OCI-LY1 (cell line): ENCODE data around the gene DDX49.

ENCODE experiments used
- EZH2 ChIP-seq: fragments of 200-600 bp; sonication (generic), shearing (Covaris generic); IDR thresholded peaks from 2 replicates; pipeline ENCODE4 v1.8.0; 2017; ENCODE audit warnings: borderline replicate concordance, mixed run types, mild to moderate bottlenecking, antibody characterized with exemption, low read length, moderate library complexity, mixed read lengths
- TF ChIP-seq, protein P1 (sequence below): fragments of 200-600 bp; sonication (generic), shearing (Covaris generic); IDR thresholded peaks from 2 replicates; pipeline ENCODE4 v1.5.1; 2017; ENCODE audit warnings: mild to moderate bottlenecking, antibody characterized with exemption, low read length, moderate library complexity, mixed read lengths

DNA sequence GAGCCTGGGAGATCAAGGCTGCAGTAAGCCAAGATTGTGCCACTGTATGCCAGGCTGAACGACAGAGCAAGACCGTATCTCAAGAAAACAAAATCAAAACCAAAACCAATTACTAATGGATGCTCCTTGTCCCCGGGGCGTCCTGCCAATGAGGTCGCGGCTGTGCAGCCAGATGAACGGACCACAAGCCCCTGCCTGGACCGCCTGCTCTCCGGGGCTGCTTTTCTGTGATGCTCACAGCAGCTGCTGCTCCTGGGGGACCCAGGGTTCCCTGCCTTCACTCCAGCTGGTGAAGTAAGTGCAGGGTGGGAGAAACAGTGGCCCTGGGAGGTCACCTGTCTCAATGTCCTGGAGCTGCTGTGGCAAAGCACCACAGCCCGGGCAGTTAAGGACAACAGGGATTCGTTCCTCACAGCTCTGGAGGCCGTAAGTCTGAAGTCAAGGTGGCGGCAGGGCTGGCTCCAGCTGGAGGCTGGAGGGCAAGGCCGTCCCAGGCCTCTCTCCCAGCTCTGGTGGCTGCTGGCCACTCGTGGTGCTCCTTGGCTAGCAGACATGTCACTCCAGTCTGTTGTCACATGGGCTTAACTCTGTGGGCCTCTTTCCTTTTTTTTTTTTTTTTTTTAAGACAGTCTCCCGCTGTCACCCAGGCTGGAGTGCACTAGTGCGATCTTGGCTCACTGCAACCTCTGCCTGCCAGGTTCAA is 10.4 kb upstream of the DDX49 start:
- TF ChIP-seq, protein P1, sequence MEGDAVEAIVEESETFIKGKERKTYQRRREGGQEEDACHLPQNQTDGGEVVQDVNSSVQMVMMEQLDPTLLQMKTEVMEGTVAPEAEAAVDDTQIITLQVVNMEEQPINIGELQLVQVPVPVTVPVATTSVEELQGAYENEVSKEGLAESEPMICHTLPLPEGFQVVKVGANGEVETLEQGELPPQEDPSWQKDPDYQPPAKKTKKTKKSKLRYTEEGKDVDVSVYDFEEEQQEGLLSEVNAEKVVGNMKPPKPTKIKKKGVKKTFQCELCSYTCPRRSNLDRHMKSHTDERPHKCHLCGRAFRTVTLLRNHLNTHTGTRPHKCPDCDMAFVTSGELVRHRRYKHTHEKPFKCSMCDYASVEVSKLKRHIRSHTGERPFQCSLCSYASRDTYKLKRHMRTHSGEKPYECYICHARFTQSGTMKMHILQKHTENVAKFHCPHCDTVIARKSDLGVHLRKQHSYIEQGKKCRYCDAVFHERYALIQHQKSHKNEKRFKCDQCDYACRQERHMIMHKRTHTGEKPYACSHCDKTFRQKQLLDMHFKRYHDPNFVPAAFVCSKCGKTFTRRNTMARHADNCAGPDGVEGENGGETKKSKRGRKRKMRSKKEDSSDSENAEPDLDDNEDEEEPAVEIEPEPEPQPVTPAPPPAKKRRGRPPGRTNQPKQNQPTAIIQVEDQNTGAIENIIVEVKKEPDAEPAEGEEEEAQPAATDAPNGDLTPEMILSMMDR, result no peak
- no peak for TF ChIP-seq EZH2
